ENCODE data around the gene TRIO. TPM values are rescaled to one million over a fixed set of nuclear protein-coding genes. Genes with fewer than 3 reads are reported as not detected.

The TRIO gene
- total RNA-seq, 1 donor from 2014 or later = 170 TPM

- no peak overlapping the region for H3K4me3 ChIP-seq (ENCODE audit: low read depth, low read length)
- no peak for DNase-seq (ENCODE audit: low read depth)
- TF ChIP-seq CTCF (conservative IDR thresholded peaks at IDR 0.05; ENCODE audit: low read depth, low read length) = no peak
Measured at GRCh38 chr5:14183187-14183939, 40.2 kb downstream of the TRIO start.

- TF ChIP-seq CTCF (conservative IDR thresholded peaks at IDR 0.05; ENCODE audit: low read depth, low read length) = no peak
- no peak for DNase-seq (ENCODE audit: low read depth)
- H3K4me3 ChIP-seq (ENCODE audit: low read depth, low read length) = no peak overlapping the region
Measured at GRCh38 chr5:14184082-14184481, 40.9 kb downstream of the TRIO start.

- no peak overlapping the region for H3K4me3 ChIP-seq (ENCODE audit: low read depth, low read length)
- TF ChIP-seq CTCF (conservative IDR thresholded peaks at IDR 0.05; ENCODE audit: low read depth, low read length) = no peak
- DNase-seq (ENCODE audit: low read depth) = no peak
Measured at GRCh38 chr5:14184725-14185124, 41.6 kb downstream of the TRIO start.

- no peak for TF ChIP-seq CTCF (conservative IDR thresholded peaks at IDR 0.05; ENCODE audit: low read depth, low read length)
- no peak overlapping the region for H3K4me3 ChIP-seq (ENCODE audit: low read depth, low read length)
- DNase-seq (ENCODE audit: low read depth) = no peak
Measured at GRCh38 chr5:14185326-14186058, 42.4 kb downstream of the TRIO start.

GRCh38 chr5:14186059-14186830, 43.1 kb downstream of the TRIO start:
- H3K4me3 ChIP-seq (ENCODE audit: low read depth, low read length) = no peak overlapping the region
- TF ChIP-seq CTCF (conservative IDR thresholded peaks at IDR 0.05; ENCODE audit: low read depth, low read length) = no peak
- DNase-seq (ENCODE audit: low read depth) = no peak

- no peak overlapping the region for H3K4me3 ChIP-seq (ENCODE audit: low read depth, low read length)
- no peak for TF ChIP-seq CTCF (conservative IDR thresholded peaks at IDR 0.05; ENCODE audit: low read depth, low read length)
- DNase-seq (ENCODE audit: low read depth) = no peak
Measured at GRCh38 chr5:14187157-14187556, 44.0 kb downstream of the TRIO start.
